ENCODE measurements around the gene HSD3B1.

GRCh38 chr1:119506941-119507340 is at the start of gene HSD3B1:
- TF ChIP-seq ZFX (IDR thresholded peaks at IDR 0.05; ENCODE audit: borderline replicate concordance) (no peak), CTCF (IDR thresholded peaks at IDR 0.05) (no peak)
